RWPE2 (cell line): ENCODE results near the gene ZNF792.

Source experiments
- ATAC-seq: fragments of 200-7000 bp; cut with Tn5 transposase; 3 replicates; pipeline ENCODE4 v1.9.1; 2021; ENCODE audit warnings: low read depth
- DNase-seq: peaks from one replicate; pipeline ENCODE4 v3.0.0-alpha.2; 2020; ENCODE audit warnings: low spot score
- H3K27ac ChIP-seq: fragments of 450-650 bp; 2 replicates; pipeline ENCODE4 v1.5.1; 2017; ENCODE audit warnings: mild to moderate bottlenecking; ENCODE audit not compliant: poor library complexity, severe bottlenecking
- H3K27me3 ChIP-seq: fragments of 250-450 bp; sonication (Bioruptor Pico); 2 replicates; pipeline ENCODE4 v1.5.1; 2021; ENCODE audit warnings: mild to moderate bottlenecking, moderate library complexity; ENCODE audit not compliant: insufficient read depth, poor library complexity, severe bottlenecking
- H3K36me3 ChIP-seq: fragments of 250-450 bp; sonication (Bioruptor Pico); 2 replicates; pipeline ENCODE4 v1.5.1; 2020; ENCODE audit warnings: low read depth, mild to moderate bottlenecking, moderate library complexity
- H3K4me1 ChIP-seq: fragments of 250-450 bp; sonication (Bioruptor Pico); 2 replicates; pipeline ENCODE4 v1.5.1; 2021; ENCODE audit warnings: mild to moderate bottlenecking, moderate library complexity; ENCODE audit not compliant: insufficient read depth, poor library complexity, severe bottlenecking
- H3K4me3 ChIP-seq: fragments of 250-450 bp; sonication (Bioruptor Pico); 2 replicates; pipeline ENCODE4 v1.5.1; 2021; ENCODE audit warnings: mild to moderate bottlenecking, moderate library complexity; ENCODE audit not compliant: severe bottlenecking
- H3K9me3 ChIP-seq: fragments of 250-450 bp; sonication (Bioruptor Pico); 2 replicates; pipeline ENCODE4 v1.5.1; 2021; ENCODE audit warnings: mild to moderate bottlenecking, moderate library complexity; ENCODE audit not compliant: severe bottlenecking
- TF ChIP-seq, protein P1 (sequence below): fragments of 450-650 bp; IDR thresholded peaks from one replicate; pipeline ENCODE4 v1.5.1; 2017; ENCODE audit warnings: mild to moderate bottlenecking, moderate library complexity; ENCODE audit not compliant: poor library complexity, severe bottlenecking

The ZNF792 gene

DNA sequence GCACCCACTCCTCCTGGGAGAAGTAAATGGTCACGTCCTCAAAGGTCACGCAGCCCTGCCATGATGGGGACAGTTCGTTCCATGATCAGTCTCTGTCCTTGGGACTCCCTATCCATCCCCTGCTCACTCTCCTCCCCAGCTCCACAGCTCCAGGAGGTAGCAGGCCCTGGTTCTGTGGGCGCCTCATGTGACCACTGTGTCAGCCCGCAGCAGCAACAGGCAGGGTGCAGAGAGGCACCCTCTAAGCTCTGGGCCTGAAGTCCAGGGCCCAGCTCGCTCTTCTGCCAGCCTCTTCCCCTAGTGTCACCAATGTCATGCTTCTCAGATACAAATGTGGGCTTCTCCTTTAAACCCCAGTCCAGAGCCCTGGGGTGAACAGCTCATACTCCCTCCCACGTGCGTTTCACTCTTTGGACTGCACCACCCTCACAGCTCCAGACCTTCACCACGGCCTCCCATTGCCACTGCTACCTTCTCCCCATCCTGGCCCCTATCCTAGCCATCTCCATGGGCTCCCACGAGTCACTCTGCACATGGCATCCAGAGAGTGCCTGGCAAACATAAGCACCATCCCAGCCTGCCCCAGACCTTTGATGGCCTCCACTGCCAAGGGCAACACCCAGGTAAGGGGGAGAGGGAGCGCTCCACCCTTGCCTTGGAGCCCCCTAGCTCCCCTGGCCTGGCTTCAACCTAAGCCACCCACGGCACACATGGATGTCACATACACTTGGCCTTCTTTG is 2.9 kb downstream of the ZNF792 start:
- peaks cover 9% of the 10 kb centered on the region for H3K4me1 ChIP-seq
- no peak for ATAC-seq
- H3K27me3 ChIP-seq: no peaks in the 10 kb centered on the region
- TF ChIP-seq, protein P1, sequence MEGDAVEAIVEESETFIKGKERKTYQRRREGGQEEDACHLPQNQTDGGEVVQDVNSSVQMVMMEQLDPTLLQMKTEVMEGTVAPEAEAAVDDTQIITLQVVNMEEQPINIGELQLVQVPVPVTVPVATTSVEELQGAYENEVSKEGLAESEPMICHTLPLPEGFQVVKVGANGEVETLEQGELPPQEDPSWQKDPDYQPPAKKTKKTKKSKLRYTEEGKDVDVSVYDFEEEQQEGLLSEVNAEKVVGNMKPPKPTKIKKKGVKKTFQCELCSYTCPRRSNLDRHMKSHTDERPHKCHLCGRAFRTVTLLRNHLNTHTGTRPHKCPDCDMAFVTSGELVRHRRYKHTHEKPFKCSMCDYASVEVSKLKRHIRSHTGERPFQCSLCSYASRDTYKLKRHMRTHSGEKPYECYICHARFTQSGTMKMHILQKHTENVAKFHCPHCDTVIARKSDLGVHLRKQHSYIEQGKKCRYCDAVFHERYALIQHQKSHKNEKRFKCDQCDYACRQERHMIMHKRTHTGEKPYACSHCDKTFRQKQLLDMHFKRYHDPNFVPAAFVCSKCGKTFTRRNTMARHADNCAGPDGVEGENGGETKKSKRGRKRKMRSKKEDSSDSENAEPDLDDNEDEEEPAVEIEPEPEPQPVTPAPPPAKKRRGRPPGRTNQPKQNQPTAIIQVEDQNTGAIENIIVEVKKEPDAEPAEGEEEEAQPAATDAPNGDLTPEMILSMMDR: no peak
- H3K27ac ChIP-seq: no peak overlapping the region
- peaks cover 18% of the 10 kb centered on the region for H3K9me3 ChIP-seq
- no peak overlapping the region for H3K4me3 ChIP-seq
- DNase-seq: no peak
- peaks cover 38% of the 10 kb centered on the region for H3K36me3 ChIP-seq

DNA sequence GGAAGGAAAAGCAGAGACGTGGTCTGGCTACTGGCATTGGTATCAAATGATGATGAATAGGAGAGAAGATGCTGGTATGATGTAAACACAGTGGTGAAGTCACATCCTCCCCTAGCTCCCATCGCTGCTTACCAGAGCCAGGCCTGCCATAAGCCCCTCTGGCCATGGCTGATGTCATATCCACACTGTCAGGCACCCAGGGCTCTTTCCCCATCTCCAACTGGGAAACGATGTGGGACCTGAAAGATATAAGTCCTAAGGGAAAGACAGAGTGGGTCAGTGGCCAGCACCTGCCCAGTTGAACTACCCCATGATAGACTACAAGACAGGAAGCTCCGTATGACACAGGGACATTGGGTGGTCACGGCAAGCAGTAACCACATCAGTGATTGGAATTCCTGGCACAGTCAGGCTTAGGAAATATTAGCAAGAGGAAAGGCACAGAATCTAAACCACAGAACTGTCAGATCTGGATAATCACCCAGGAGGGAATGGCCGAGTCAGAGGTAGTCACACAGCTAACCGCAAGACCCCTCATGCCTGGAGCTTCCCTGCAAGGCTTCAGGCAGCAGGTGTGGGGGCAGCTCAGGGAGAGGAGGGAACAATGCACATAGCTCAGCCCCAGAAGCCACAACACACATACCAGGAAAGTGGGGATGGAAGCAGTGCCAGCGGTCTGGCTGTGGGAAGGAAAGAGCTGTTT is 3.8 kb downstream of the ZNF792 start:
- no peaks in the 10 kb centered on the region for H3K27me3 ChIP-seq
- peaks cover 9% of the 10 kb centered on the region for H3K4me1 ChIP-seq
- TF ChIP-seq, protein P1: no peak
- H3K36me3 ChIP-seq: peaks cover 38% of the 10 kb centered on the region
- DNase-seq: no peak
- H3K27ac ChIP-seq: no peak overlapping the region
- no peak overlapping the region for H3K4me3 ChIP-seq
- peaks cover 18% of the 10 kb centered on the region for H3K9me3 ChIP-seq
- ATAC-seq: no peak

DNA sequence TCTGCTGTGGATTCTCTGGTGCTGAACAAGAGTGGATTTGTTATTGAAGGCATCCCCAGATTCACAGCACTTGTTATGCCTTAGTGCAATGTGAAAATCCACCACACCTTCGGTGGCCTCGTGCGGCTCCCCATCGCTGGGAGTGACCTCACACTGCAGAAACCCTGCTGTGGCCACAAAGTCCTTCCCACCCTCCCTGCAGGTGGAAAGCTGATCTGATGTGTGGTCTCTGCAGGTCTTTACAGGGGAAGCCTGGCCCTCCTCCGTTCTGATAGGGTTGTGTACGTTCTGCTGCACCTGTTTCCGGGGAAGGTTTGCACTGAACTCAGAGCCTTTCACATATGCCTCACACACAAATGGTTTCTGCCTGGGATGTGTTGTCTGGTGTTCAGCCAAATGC is 5.0 kb downstream of the ZNF792 start:
- H3K27me3 ChIP-seq: no peaks in the 10 kb centered on the region
- peaks cover 38% of the 10 kb centered on the region for H3K36me3 ChIP-seq
- no peak for ATAC-seq
- H3K4me3 ChIP-seq: no peak overlapping the region
- TF ChIP-seq, protein P1: no peak
- H3K27ac ChIP-seq: no peak overlapping the region
- H3K9me3 ChIP-seq: peaks cover 22% of the 10 kb centered on the region
- peaks cover 9% of the 10 kb centered on the region for H3K4me1 ChIP-seq
- no peak for DNase-seq

DNA sequence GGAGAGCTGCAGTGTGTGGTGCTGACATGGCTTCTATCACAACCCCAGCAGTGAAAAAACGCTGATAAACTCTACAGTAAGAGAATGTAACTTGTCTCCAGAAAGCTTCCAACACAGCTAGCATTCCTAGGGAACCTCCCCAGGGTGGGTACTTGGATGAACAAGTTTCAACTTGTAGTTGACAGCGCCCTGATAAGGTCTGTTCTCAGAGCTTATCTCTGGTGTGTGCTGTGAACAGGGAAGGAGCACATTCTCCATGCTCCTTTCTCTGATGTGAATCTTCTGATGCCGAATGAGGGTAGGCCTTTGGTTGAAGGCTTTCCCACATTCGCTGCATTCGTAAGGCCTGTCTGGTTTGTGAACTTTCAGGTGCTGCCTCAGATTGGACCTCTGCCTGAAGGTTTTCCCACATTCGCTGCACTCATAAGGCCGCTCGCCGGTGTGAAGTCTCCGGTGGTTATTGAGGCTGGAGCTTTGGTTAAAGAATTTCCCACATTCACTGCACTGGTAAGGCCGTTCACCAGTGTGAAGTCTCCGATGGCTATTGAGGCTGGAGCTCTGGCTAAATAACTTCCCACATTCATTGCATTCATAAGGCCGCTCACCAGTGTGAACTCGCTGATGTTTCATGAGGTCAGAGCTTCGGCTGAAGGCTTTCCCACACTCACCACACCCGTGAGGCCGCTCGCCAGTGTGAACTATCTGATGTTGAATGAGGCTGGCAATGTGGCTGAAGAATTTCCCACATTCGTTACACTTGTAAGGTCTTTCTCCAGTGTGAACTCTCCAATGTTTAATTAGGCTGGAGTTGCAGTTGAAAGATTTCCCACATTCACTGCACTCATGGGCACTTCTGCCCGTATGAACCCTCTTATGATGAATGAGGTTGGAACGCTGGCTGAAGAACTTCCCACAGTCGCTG is 5.9 kb downstream of the ZNF792 start:
- no peak overlapping the region for H3K4me3 ChIP-seq
- peaks cover 8% of the 10 kb centered on the region for H3K4me1 ChIP-seq
- H3K9me3 ChIP-seq: peaks cover 24% of the 10 kb centered on the region
- no peaks in the 10 kb centered on the region for H3K27me3 ChIP-seq
- TF ChIP-seq, protein P1: no peak
- no peak overlapping the region for H3K27ac ChIP-seq
- DNase-seq: no peak
- H3K36me3 ChIP-seq: peaks cover 38% of the 10 kb centered on the region
- no peak for ATAC-seq
